WTC11 (cell line): ENCODE measurements around the gene ABR. TPM values are rescaled to one million over a fixed set of nuclear protein-coding genes. Genes with fewer than 3 reads are reported as not detected.

Source experiments
- ATAC-seq: fragments of 200-7000 bp; cut with Tn5 transposase; 2 replicates; pipeline ENCODE4 v1.10.0; 2021; ENCODE audit warnings: mild to moderate bottlenecking, moderate library complexity
- CTCF ChIA-PET: fragments of 300-600 bp; sonication (Branson Sonifier 250); formaldehyde crosslinking; loops from one replicate; lab custom pipeline; 2021; ENCODE audit warnings: antibody characterized with exemption; lab: Charles Lee
- POLR2A ChIA-PET: fragments of 350-600 bp; sonication (Branson Sonifier 250); formaldehyde crosslinking; loops from one replicate; lab custom pipeline; 2021; ENCODE audit warnings: antibody characterized with exemption; lab: Charles Lee
- DNase-seq: peaks from one replicate; pipeline ENCODE4 v3.0.0; 2021; ENCODE audit warnings: low spot score
- H3K27ac Mint-ChIP-seq: 2 replicates; pipeline ENCODE4 v1.8.0; 2021; ENCODE audit warnings: mixed read lengths
- H3K27me3 Mint-ChIP-seq: 2 replicates; pipeline ENCODE4 v1.8.0; 2021; ENCODE audit warnings: low read depth, mild to moderate bottlenecking, moderate library complexity, mixed read lengths
- H3K36me3 Mint-ChIP-seq: 2 replicates; pipeline ENCODE4 v1.8.0; 2021; ENCODE audit warnings: mixed read lengths
- H3K4me1 Mint-ChIP-seq: 2 replicates; pipeline ENCODE4 v1.8.0; 2022; ENCODE audit warnings: mixed read lengths
- H3K4me3 Mint-ChIP-seq: 2 replicates; pipeline ENCODE4 v1.8.0; 2021; ENCODE audit warnings: mild to moderate bottlenecking, moderate library complexity, mixed read lengths
- H3K9me3 Mint-ChIP-seq: 2 replicates; pipeline ENCODE4 v1.8.0; 2021; ENCODE audit warnings: mixed read lengths
- ATF2 ChIP-seq: sonication (generic); formaldehyde crosslinking; IDR thresholded peaks from 2 replicates; pipeline ENCODE4 v1.8.1; 2022; ENCODE audit warnings: low read depth, missing genetic modification reagents, borderline replicate concordance
- E2F1 ChIP-seq: sonication (generic); formaldehyde crosslinking; IDR thresholded peaks from 2 replicates; pipeline ENCODE4 v1.8.0; 2022; ENCODE audit warnings: mild to moderate bottlenecking, missing genetic modification reagents
- ELF4 ChIP-seq: sonication (generic); formaldehyde crosslinking; IDR thresholded peaks from 2 replicates; pipeline ENCODE4 v1.8.1; 2022; ENCODE audit warnings: low read depth, mild to moderate bottlenecking, moderate library complexity, missing genetic modification reagents
- FOXJ3 ChIP-seq: sonication (generic); formaldehyde crosslinking; IDR thresholded peaks from 2 replicates; pipeline ENCODE4 v1.9.0; 2021; ENCODE audit warnings: missing genetic modification reagents, mild to moderate bottlenecking, borderline replicate concordance
- FOXP1 ChIP-seq: sonication (generic); formaldehyde crosslinking; IDR thresholded peaks from 2 replicates; pipeline ENCODE4 v1.8.0; 2022; ENCODE audit warnings: missing genetic modification reagents, mild to moderate bottlenecking, moderate library complexity, borderline replicate concordance
- HMGXB4 ChIP-seq: sonication (generic); formaldehyde crosslinking; IDR thresholded peaks from 2 replicates; pipeline ENCODE4 v1.8.1; 2023; ENCODE audit warnings: mild to moderate bottlenecking, moderate library complexity, missing genetic modification reagents
- JAZF1 ChIP-seq: fragments of 250-450 bp; sonication (Bioruptor Pico); IDR thresholded peaks from 2 replicates; pipeline ENCODE4 v1.9.0; 2021; ENCODE audit warnings: moderate library complexity, mild to moderate bottlenecking, inconsistent platforms
- NFE2L1 ChIP-seq: sonication (generic); formaldehyde crosslinking; IDR thresholded peaks from 2 replicates; pipeline ENCODE4 v1.8.1; 2023; ENCODE audit warnings: missing genetic modification reagents
- NFYB ChIP-seq: sonication (generic); formaldehyde crosslinking; conservative IDR thresholded peaks from 2 replicates; pipeline ENCODE4 v1.8.0; 2022; ENCODE audit warnings: low read depth, missing genetic modification reagents
- NR3C1 ChIP-seq: sonication (generic); formaldehyde crosslinking; conservative IDR thresholded peaks from 2 replicates; pipeline ENCODE4 v1.8.1; 2023; ENCODE audit warnings: low read depth, mild to moderate bottlenecking, missing genetic modification reagents
- SOX15 ChIP-seq: fragments of 250-450 bp; sonication (Bioruptor Pico); IDR thresholded peaks from 2 replicates; pipeline ENCODE4 v1.9.0; 2021; ENCODE audit warnings: mild to moderate bottlenecking
- STAT6 ChIP-seq: sonication (generic); formaldehyde crosslinking; conservative IDR thresholded peaks from 2 replicates; pipeline ENCODE4 v1.8.1; 2023; ENCODE audit warnings: mild to moderate bottlenecking, low read depth, missing genetic modification reagents, moderate library complexity
- TEAD4 ChIP-seq: sonication (generic); formaldehyde crosslinking; IDR thresholded peaks from 2 replicates; pipeline ENCODE4 v1.8.0; 2022; ENCODE audit warnings: mild to moderate bottlenecking, missing genetic modification reagents
- USF1 ChIP-seq: sonication (generic); formaldehyde crosslinking; IDR thresholded peaks from 2 replicates; pipeline ENCODE4 v1.8.0; 2022; ENCODE audit warnings: mild to moderate bottlenecking, missing genetic modification reagents
- ZNF121 ChIP-seq: sonication (generic); formaldehyde crosslinking; IDR thresholded peaks from 2 replicates; pipeline ENCODE4 v1.8.0; 2023; ENCODE audit warnings: missing genetic modification reagents
- ZNF232 ChIP-seq: sonication (generic); formaldehyde crosslinking; IDR thresholded peaks from 2 replicates; pipeline ENCODE4 v1.8.0; 2022; ENCODE audit warnings: mild to moderate bottlenecking, missing genetic modification reagents
- ZNF512 ChIP-seq: sonication (generic); formaldehyde crosslinking; IDR thresholded peaks from 2 replicates; pipeline ENCODE4 v1.8.1; 2022; ENCODE audit warnings: missing genetic modification reagents, borderline replicate concordance
- ZNF532 ChIP-seq: fragments of 250-450 bp; sonication (Bioruptor Pico); IDR thresholded peaks from 2 replicates; pipeline ENCODE4 v1.9.0; 2021; ENCODE audit warnings: mild to moderate bottlenecking, borderline replicate concordance
- total RNA-seq: library from RNA; stranded (reverse); gene quantifications from 3 replicates; pipeline ENCODE4 v1.2.3, GENCODE V29; 2021

ABR gene
- total RNA-seq, 1 experiment from 2014 or later = 38.0 TPM

- H3K4me1 Mint-ChIP-seq = peaks cover 10% of the 10 kb centered on the region
- peaks cover 4% of the 10 kb centered on the region for H3K36me3 Mint-ChIP-seq
- H3K9me3 Mint-ChIP-seq = no peaks in the 10 kb centered on the region
- TF ChIP-seq NFYB (no peak), ZNF232 (CRISPR knock-in tag) (no peak), SOX15 (CRISPR knock-in tag) (no peak)
- TF ChIP-seq, all 79 proteins: peak for 0
- POLR2A ChIA-PET = interaction anchor here (0.6 kb wide), 1 partner anchor 13 kb away, joined by 4 read pairs; no protein-coding TSS in a partner anchor
- DNase-seq (no peak), ATAC-seq (no peak; the same call in 1 of the 2 replicates)
- H3K27me3 Mint-ChIP-seq = peaks cover 7% of the 10 kb centered on the region
- no peak overlapping the region for H3K4me3 Mint-ChIP-seq
- no peak overlapping the region for H3K27ac Mint-ChIP-seq
- CTCF ChIA-PET = interaction anchor here (1.2 to 5.2 kb wide), 3 partner anchors 15 to 49 kb away, joined by 4 to 40 read pairs (median 6); no protein-coding TSS in a partner anchor
These were observed 106.4 kb downstream of the ABR start for GRCh38 chr17:1073241-1073962.

GRCh38 chr17:1072551-1072961, 107.2 kb downstream of the ABR start:
- no peak overlapping the region for H3K4me3 Mint-ChIP-seq
- ChIA-PET CTCF (interaction anchor here (1.2 kb wide), 1 partner anchor 16 kb away, joined by 6 read pairs; no protein-coding TSS in a partner anchor), POLR2A (no interaction called here)
- H3K9me3 Mint-ChIP-seq = no peaks in the 10 kb centered on the region
- ATAC-seq = no peak
- peaks cover 5% of the 10 kb centered on the region for H3K4me1 Mint-ChIP-seq
- no peak overlapping the region for H3K27ac Mint-ChIP-seq
- DNase-seq = no peak
- peaks cover 10% of the 10 kb centered on the region for H3K36me3 Mint-ChIP-seq
- peaks cover 2% of the 10 kb centered on the region; the same call in 1 of the 2 replicates for H3K27me3 Mint-ChIP-seq
- no peak for TF ChIP-seq NFE2L1 (CRISPR knock-in tag)
- TF ChIP-seq ZNF512 = no peak
- TF ChIP-seq ATF2 (CRISPR knock-in tag) = no peak
- no peak for TF ChIP-seq FOXJ3
- TF ChIP-seq TEAD4 = no peak
- TF ChIP-seq USF1 (CRISPR knock-in tag) = no peak
- TF ChIP-seq STAT6 (CRISPR knock-in tag) = no peak
- TF ChIP-seq FOXP1 (CRISPR knock-in tag) = no peak
- TF ChIP-seq ZNF121 (CRISPR knock-in tag) = no peak
- TF ChIP-seq NR3C1 (CRISPR knock-in tag) = no peak
- TF ChIP-seq ELF4 (CRISPR knock-in tag) = no peak
- no peak for TF ChIP-seq ZNF532
- TF ChIP-seq JAZF1 (CRISPR knock-in tag) = no peak
- TF ChIP-seq E2F1 (CRISPR knock-in tag) = no peak
- TF ChIP-seq HMGXB4 (CRISPR knock-in tag) = no peak
